ENCODE measurements around the gene TTC28. TPM values are rescaled to one million over a fixed set of nuclear protein-coding genes. Genes with fewer than 3 reads are reported as not detected.
"Not testable (repeated sequence)": the region's sequence is repeated elsewhere in the genome, so short reads cannot be mapped to it uniquely, and the experiment has no call there.

Gene TTC28
- total RNA-seq, 1 donor from 2014 or later, result 48.5 TPM

DNA sequence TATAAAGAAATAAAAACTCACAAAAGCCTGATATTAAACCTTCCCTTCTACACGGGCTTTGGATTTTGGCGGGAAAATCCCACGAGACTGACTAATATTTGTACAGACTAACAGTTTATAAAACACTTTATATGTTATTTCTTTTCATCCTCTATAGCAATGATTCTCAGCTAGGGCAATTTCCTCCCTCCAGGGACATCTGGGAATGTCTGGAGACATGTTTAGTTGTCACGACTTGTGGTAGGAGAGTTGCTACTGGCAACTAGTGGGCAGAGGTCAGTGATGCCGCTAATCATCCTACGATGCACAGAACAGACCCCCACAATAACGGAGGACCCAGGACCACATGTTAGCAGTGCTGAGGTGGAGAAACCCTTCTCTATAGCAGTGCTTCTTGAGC, 455.8 kb downstream of the TTC28 start:
- DNase-seq, result no peak

DNA sequence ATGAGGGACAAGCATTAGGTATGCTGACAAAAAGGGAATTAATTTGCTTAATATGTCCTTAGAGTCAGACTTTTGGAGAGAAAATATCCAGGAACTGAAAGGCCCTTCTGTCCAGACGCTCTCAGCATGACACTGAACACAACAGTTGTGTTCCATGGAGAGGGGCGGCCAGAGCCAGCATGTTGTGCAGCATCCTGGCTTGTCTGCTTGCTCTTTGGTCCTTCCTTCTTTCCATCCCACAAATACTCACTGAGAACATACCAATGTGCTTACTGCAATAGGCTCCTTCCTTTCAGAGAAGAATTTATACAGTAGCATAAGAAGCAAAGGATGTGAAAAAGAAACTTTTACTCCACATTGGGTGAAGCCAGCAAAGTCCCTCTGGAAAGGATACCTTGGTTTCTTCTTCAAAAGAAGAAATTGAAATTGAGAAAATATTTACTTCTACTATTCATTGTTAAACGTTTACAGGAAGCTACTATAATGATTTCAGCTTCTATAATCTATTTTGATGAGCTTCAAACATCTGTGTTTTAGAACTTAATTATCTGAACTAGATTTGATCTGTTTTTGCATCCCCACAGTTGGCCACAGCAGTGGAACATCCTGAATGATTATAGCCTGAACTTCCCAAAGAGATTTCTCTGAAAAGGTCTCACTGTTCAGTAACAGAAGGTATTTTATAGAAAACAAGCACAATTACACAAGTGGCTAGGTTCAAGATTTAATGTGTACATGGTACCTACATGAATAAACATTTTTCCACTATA, 456.5 kb downstream of the TTC28 start:
- no peak for DNase-seq

DNA sequence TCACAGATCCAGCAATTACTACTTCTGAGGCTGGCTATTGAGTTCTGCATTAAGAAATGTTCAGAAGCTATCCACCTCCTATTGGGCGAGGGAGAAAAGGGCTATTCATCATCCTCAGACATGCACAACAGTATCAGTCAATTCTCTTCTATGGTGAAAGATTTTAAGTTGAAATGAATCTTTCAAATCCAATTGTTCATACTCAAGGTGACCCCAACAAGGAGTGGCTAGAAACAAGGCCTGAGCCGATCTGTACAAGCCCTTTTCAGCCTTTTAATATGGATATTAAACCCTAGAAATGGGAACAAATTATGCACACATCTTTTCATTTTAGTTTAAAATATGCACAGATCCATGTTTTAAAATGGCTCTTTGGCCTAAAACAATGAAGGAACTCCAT, 457.1 kb downstream of the TTC28 start:
- DNase-seq, result no peak

DNA sequence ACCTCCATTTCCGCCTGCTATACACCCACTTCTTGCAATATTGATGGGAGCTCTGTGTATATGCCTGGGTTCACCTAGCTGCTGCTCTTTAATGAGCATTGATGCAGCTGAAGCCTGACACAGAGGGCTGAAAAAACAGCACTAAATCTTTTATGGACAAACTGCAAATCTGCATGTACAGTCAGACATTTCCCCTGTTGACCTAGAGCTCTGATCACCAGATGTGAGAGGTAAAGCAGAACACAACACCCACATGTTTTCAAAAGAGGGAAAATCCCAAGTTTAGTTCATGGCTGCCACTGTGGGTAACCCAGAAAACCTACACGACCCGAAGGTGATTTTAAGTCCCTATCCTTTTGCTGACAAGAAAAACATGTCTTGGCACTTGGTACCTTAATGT, 457.6 kb downstream of the TTC28 start:
- DNase-seq, result no peak

DNA sequence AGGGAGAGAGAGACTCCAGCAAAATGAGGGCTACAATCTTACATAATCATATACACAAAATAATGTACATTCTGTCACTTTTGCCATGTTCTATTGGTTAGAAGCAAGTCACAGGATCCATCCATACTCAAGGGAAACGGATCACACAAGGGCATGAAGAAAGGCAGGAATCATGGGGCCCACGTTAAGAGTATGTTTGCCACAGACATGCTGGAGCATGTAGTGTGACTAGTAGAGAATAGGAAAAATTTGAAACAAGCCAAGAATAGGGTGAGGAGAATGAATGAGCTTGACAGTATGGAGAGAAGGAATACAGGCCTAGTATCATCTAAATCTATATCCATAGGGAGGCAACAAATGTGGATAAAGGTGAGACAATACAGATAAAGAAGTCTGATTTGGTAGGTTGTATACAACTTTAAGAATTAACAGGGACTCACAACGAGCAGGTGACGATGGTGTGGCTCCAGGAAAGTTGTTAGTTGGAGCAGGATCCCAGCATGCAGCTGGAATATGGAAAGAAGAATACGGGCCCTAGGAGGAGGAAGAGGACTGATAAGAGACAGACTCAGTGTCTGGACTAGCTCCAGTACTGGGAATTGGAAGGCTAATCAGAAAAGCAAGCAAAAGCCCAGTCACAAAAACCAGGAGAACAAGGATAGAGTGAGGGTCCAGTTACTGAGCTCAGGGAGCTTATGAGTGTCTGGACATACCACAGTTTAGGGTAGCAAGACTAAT, 458.8 kb downstream of the TTC28 start:
- DNase-seq, result no peak

DNA sequence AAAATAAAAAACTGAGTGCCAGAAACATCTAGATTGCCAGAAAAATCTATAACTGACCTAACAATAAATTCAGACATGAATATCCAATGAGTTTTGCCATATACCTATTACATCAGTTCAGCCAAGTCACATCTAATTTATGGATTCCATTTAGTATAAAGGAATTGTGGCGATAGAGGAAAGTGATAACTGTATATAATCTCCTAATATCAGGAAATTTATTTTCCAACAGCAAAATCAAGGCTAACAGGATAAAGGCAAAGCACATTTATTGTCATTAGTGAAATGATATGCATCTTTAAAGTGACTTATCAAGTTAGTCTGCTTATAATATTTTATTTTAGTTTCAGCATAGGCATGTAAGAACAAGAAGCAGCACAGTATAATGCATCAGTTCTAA, 462.4 kb downstream of the TTC28 start:
- DNase-seq, result no peak

DNA sequence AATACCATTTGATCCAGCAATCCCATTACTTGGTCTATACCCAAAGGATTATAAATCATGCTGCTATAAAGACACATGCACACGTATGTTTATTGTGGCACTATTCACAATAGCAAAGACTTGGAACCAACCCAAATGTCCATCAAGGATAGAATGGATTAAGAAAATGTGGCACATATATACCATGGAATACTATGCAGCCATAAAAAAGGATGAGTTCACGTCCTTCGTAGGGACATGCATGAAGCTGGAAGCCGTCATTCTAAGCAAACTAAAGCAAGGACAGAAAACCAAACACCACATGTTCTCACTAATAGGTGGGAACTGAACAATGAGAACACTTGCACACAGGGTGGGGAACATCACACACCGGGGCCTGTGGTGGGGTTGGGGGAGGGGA, 464.9 kb downstream of the TTC28 start:
- DNase-seq, result not testable (repeated sequence)

DNA sequence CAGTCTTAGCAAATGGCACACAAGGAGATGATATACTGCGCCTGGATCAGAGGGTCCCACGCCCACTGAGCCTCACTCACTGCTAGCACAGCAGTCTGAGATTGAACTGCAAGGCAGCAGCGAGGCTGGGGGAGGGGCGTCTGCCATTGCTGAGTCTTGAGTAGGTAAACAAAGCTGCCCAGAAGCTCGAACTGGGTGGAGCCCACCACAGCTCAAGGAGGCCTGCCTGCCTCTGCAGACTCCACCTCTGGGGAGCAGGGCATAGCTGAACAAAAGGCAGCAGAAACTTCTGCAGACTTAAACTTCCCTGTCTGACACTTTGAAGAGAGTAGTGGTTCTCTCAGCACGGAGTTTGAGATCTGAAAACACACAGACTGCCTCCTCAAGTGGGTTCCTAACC, 470.2 kb downstream of the TTC28 start:
- not testable (repeated sequence) for DNase-seq

DNA sequence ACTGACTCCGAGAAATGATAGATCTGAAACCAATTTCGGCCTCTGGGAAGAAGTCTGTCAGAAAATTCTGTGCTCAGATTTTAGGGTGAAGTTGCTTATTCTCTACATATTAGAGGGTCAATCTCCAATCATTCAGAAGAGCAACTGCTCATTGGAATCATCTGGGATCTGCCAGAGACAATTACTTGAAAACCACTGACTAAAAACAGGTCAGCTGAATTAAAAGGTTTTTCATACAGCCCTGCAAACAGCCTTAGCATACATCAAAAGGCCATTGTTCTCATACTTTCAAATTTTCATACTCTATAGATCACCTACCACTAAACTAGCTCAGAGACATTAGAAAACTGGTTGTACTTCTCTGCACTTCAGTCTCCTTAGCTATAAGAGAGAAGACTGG, 470.9 kb downstream of the TTC28 start:
- no peak for DNase-seq

DNA sequence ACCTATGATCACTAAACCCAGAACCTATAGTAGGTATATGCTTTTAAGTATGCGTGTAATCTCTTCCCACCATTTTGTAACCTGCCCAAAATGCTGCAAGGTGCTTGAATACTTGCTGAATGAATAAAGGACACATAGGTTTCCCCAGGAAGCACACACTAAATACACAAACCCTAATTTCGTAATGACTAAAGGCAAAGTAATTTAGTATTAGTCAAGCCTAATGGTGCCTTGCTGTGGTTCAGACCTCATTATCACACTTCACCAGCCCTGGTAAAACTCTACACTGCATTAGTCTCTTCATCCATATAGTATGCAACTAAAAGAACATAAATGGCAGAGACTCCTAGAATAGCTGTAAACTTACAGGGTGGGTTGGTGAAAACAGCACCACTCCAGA, 471.6 kb downstream of the TTC28 start:
- DNase-seq, result no peak

DNA sequence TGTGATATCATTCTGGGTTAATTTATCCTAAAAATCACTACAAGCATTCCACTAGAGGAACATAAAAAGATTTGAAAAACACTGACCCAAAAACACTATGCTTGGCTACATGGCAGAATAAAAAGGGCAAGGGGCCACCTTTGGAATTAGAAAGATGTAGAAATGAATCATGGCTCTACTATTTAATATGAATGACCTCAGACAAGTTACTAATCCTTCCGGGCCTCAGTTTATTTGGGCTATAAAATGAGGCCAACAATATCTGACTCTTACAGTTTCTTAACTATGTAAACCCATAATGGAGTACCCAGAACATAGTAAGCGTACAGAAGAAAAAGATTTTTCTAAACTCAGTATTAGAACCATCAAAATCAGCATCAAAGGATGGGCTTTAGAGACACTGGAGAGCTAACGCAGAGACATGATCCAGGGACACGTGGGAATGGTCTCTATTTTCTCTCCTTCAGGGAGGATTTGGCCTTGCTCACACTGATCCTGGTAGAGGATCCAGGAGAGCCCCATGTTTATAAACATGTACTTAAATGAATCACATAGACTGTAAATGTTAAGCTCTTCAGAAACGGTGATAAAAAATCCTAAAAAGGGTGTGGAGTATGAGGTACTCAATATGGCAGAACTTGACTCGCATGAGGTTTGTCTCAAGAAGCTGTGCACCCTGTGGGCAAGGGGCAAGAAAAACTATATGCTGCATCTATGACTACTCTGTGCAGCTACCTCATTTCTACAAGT, 472.2 kb downstream of the TTC28 start:
- DNase-seq, result no peak

DNA sequence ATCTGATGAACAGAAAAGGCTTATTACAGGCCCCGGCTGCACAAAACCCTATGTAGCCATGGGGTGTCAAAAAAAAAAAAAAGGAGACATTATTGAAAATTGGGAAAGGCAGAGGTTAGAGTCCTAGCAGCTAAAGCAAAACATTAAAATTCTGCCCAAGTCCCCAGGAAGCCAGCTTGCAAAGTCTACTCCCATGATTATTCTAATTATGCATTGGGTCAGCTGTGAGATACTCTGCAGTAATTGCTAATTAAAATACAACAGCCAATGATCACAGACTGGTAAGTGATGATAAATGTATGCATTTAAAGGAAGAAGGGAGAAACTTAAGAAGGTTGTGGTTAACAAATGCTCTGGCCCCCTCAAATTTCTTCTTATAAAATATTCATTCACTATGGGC, 473.7 kb downstream of the TTC28 start:
- DNase-seq, result no peak

DNA sequence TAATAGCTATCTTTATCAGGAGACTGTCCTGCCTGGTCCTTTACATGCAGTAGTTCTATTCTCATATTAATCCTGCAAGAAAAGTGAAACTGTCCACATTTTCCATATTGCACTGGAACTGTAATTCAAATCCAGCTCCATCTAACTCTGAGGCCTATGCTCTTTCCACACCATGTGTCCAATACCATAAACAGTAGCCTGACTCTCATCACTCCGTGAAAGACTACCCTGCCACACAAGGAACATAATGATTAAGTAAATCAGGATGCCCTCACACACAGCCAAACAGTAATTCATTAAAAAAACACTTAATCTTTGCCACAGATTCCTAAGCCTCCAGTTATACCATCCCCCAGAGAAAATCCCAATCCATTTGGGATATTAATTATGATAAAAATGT, 475.3 kb downstream of the TTC28 start:
- DNase-seq, result no peak

DNA sequence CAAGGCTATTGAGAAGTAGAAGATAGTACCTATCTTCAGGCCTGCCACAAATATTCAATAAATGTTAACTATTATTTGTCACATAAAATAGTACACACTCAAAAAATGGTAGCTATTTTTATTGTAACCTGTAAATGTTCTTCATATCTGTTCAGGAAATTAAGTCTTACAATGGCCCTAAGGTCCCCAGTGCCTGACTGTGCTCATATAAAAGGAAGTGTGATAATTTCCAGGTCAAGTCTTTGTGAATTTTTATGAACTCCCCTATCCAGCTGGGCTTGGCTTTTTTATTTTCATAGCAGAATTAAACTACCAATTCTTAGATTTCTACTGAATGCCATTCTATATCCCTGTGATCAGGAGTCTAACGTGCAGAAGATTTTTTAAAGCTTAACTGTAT, 476.4 kb downstream of the TTC28 start:
- no peak for DNase-seq

DNA sequence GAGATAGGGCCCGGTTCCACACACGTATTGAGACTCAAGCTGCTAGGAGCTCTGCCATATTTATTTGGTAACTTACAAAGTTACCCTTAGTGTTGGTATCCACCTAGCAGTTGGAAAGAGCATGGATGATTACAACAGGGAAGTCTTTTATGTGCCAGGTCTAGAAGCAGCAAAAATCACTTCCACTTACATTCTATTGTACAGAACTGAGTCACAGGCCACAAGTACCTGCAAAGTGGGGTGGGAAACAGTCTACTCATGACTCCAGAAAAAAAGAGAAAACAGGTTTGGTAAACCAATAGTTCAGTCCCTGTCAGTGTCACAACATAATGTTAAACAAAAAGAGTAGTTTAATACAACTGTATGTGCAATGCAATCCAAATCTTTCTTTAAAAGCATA, 480.9 kb downstream of the TTC28 start:
- DNase-seq, result no peak

DNA sequence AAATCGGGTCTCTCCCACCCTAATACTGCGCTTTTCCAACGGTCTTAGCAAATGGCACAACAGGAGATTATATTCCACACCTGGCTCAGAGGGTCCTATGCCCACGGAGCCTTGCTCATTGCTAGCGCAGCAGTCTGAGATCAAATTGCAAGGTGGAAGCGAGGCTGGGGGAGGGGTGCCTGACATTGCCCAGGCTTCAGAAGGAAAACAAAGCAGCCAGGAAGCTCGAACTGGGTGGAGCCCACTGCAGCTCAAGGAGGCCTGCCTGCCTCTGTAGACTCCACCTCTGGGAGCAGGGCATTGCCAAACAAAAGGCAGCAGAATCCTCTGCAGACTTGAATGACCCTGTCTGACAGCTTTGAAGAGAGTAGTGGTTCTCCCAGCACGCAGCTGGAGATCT, 488.1 kb downstream of the TTC28 start:
- not testable (repeated sequence) for DNase-seq

DNA sequence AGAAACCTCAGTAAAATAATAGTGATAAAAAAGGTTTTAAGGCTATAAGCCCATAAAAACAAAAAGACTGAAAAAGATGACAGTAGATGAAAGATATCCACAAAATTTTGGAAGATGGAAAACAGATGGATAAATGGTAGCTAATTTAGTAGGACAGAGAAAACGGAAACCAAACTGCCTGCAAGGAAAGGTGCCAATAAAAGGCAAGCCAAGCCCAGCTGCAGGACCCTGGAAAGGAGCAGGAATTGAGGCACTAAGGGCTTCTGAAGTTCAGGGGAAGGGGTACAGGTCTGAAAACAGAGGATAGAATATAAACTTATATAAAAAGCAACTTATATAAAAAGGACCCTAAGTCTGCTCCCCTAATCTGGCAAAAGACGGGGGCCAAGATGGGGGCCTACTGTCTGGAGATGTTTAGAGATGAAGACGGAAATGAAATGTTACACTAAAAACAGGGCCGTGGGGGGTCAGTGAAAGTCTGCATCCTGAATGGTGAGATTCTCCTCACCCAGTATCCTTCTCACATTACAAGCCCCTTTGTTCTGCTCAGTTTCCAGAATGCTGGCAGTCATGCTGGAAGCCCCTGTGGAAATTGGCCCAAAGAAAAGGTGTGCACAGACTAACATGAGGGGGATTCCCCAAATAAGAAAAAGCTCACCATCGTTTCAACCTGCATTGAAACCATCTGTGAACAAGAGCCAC, 491.3 kb downstream of the TTC28 start:
- DNase-seq, result peak; percentile 61

DNA sequence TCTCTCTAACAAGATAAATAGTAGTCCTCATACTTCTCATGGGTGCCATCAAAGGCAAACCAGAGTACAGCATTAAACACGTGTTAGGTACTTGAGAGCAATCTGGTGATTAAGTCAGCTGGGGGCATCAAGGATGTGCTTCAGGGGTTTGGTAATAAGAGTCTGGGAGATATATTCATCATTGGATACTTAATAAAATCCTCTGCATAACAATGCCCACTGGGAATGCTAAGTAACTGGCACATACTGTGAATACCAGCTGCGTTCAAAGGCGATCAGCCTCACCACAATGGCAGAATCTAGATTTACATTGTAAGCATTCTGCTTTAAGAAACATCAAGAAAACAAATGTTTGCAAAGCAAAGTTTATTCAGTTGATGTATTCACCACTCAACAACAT, 492.0 kb downstream of the TTC28 start:
- DNase-seq, result no peak

DNA sequence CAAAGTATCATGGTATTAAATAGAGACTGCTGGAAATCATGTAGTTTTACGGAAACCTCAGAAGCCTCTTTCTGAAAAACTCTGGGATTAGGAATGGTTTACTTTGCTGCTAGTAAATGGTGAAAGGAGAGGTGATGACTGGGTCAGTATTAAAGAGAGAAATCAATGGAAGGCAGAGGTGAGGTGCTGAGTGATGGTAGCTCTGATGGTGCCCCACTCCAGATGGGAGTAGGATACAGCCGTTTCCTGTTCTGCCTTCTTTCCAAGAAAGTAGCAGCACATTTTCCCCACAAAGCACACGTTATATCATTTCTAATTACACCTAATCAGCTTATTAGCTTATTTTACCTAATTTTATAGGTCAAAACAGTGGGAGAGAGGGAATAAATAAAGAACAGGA, 493.0 kb downstream of the TTC28 start:
- DNase-seq, result no peak

DNA sequence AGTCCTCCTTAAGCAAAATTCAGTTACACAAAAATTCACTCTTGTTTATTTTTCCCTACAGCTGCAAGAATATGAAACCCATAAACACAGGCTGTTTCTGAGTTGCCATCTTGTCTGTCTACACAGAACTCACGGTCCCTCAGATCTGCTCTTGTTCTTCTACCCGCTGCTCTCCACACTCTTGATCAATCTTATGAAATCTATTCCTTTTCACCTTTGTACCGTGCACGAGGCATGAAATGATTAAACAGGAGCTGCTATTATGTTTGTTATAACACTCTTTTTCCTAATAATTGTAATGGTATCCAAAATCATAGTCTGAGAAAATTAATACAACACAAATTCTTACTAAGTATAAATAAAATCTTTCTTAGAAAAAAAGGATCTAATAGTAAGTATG, 494.5 kb downstream of the TTC28 start:
- DNase-seq, result no peak

DNA sequence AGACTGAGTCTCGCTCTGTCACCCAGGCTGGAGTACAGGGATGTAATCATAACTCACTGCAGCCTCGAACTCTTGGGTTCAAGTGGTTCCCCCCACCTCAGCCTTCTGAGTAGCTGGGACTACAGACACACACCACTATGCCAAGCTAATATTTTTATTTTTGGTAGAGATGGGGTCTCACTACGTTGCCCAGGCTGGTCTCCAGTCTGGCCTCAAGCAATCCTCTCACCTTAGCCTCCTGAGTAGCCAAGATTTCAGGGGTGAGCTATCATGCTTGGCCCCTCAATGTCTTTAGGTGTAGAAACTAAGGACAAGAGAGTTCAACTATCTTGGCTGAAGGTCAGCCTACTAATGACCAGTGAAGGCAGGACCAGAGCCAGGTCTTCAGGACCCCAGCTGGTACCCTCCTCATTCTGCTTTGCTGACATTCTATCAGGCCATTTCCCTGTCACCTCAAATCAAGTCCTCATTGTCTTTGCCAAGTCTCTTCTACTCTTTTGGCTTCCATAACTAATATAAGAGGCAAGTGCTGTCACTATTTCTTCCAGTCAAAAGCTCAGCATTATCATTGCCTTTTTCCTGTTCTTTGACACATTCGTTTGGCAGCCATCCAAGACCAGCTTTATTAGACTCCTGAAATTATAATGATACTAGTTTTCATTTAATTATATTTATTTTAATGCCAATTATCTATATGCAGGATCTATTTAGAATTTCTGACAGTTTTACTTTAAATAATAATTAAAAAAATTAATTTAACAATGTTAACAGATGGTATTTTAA, 496.4 kb downstream of the TTC28 start:
- DNase-seq, result no peak

Measured in tongue (tissue), 2 donors.